Lower leg skin (tissue), 3 donors: ENCODE results near the gene CFDP1.

Experiments used
- CTCF ChIP-seq, 3 donors: fragments of 450-650 bp; IDR thresholded peaks; one replicate each; pipeline ENCODE4 v1.5.1; 2016; ENCODE audit warnings: antibody characterized with exemption in 3 of 3, mild to moderate bottlenecking in 3 of 3, moderate library complexity in 2 of 3
- POLR2A ChIP-seq, 2 donors: fragments of 450-650 bp; IDR thresholded peaks; one replicate each; pipeline ENCODE4 v1.6.1; 2016 to 2017; ENCODE audit warnings: antibody characterized with exemption in 2 of 2, mild to moderate bottlenecking in 1 of 2, moderate library complexity in 1 of 2

- TF ChIP-seq CTCF (IDR thresholded peaks at IDR 0.05) (no peak), POLR2A (IDR thresholded peaks at IDR 0.05) (no peak)
These were observed 174.5 kb downstream of the CFDP1 start for GRCh38 chr16:75258807-75259141.
